HG03097 (cell line): ENCODE measurements around the gene CLINT1.
A peak's percentile ranks its signal among the peaks of the same experiment; 100 is the strongest.

ENCODE experiments used
- ATAC-seq: cut with Tn5 transposase; IDR thresholded peaks from one replicate; pipeline ENCODE4 v1.9.1; 2021; ENCODE audit not compliant: unreplicated experiment, low FRiP score

The CLINT1 gene

GRCh38 chr5:157766442-157766841 lies 92.5 kb downstream of the CLINT1 start:
- ATAC-seq, result no peak

GRCh38 chr5:157764531-157764930 lies 94.4 kb downstream of the CLINT1 start:
- ATAC-seq, result no peak

DNA sequence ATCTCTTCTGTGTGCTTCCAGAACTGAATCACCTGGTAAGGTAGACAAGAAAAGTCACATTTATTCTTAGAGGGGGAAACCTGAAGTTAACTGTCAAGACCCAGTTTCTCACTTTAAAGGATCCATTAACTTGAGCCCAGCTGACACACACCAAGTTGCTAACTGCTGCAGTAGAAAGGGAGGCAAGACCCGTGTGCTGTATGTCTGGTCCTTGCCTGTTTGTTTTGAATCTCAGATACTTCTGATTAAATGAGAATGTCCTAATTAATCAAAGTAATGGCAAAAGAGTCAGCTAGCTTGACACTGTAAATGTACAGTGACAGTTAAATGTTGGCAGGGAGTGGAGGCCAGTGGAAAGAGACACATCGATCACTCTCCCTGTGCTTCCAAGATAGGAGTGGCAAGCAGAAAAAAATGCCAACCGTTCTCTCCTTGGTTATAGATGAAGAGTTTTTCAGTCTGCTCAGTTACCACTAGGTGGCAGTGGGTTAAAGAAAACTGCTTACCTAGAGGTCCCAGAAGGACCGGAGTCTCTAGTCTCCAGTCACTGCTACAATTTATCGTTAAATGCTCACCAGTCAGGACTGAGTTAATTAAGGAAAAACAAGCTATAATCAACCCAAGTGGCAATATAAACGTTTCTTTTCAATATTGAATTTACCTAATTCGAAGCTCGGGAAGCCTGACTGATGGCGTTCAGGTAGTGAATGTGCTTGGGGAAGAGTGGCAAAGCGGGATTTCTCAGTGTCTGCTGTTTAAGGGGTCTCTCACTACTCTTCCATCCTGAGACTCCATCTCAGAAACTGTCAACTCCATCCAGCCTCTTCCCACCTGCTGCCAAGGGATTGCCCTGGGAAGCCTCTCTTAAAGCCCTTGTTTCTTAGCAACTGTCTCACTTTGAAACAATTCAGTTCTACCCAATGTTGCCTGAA lies 97.0 kb downstream of the CLINT1 start:
- ATAC-seq, result peak; percentile 57

DNA sequence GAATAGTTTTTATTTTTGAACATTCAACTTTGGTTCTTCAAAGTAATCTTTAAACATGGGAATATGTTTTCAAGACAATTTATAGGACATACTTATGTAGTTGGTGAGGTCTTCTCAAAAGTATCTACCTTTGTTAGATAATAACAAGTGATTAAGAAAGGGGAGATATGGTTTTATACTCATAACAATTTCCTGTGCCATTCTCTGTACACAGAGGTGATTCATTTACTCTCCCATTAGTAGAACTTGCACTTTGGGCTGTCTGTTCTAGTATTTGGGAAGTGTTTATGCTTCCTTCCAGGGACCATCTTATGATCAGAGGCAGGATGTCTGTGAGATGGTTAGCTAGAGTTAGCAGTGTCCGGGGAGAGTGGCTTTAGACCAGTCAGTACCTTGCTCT lies 100.2 kb downstream of the CLINT1 start:
- ATAC-seq, result no peak

DNA sequence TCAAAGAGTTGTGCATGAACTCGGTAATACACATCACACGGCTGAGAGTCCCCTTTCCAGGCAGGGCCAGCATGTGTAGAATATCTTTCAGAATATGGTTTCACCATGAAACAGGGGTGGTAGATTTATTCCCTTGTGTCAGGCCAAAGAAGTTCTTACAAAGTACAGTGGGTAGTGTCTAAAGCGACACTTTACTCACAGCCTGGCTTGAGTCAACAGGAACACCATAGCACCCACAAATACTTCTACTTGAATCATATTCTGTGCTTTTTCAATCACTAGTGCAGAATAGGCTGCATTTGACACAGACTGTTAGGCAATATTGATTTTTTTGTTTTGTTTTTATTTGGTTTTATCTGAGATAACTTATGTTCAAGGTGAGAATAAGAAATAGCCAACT lies 102.8 kb downstream of the CLINT1 start:
- ATAC-seq, result no peak

DNA sequence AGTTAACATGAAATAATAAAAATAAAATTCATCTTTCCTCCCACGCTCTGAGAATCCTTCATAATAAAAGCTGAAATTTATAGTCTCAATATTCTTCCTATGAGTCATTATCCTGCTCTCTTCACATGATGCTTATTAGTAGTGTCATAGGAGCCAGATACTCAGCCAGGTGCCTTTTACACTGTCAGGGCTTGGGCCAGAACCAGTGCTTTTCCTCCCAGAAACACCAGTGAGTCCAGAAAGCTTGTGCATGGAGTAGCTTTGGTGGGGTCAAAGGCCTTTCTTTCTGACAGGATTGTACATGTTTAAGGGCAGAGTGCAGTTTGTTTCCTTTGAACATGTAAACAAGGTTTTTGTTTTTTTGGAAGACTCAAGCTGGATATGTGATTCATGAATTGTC lies 108.6 kb downstream of the CLINT1 start:
- ATAC-seq, result no peak

DNA sequence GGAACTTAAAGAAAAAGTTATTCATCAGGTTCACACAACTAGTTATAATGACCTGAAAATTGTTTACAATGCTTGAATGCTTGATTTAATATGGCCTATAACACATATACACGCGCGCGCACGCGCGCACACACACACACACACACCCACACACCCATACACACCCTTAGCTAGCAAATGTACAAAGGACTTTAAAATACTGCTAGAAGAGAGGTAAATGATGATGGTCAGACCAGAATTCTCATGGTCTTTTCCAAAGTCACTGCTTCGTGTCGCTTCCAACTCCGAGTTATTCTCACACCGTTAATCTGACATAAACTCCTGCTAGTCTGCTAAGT lies 109.5 kb downstream of the CLINT1 start:
- no peak for ATAC-seq

GRCh38 chr5:157748760-157749461 lies 110.0 kb downstream of the CLINT1 start:
- no peak for ATAC-seq

- no peak for ATAC-seq
These were observed 110.9 kb downstream of the CLINT1 start for GRCh38 chr5:157747766-157748700.

DNA sequence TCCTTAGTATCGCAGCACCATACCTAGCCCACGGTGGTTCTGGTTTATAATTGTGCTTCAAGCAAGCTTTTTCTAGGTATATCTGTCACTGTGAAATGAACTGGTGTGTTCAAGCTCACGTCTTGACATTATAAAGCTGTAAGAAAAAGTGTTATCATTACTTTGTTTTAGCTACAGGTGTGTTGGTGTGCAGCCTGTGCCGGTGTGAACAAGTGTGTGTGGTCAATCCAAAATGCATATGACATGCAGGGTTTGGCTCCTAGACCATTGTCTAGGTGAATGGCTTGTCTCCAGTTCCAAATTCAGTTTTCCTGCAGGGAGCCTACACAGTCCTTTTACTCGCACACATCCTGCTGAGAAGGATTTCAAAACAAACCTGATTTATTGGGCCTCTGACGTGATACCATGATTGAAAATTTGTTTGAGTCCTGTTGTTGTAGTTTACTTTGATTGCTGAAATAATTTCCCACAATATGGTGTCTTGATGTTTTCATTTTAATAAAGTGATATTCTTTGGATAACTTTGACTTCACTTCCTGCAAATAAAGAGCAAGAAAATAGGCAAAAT lies 111.7 kb downstream of the CLINT1 start:
- no peak for ATAC-seq

DNA sequence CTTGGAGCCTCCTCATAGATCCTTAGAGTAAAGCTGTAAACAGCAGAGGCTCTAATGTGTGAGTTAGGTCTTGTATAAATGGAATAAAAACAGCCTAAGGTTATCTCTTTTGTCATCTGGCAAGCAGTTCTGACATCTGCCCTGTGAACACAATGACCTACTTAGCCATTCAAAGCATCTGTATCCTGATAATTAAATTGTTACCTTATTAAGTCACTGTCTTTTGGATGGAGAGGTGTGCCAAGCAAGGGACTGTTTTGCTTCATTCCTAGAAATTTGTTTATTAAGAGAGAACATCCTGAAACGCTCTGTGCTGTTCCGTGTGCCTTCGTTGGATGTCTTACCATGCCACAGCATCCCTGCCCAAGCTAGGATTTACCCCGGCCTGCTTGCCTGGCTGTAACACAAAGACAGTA lies 113.9 kb downstream of the CLINT1 start:
- ATAC-seq, result no peak

GRCh38 chr5:157744051-157745011 lies 114.6 kb downstream of the CLINT1 start:
- ATAC-seq, result peak; percentile 29

- ATAC-seq, result peak; percentile 92
These were observed 115.5 kb downstream of the CLINT1 start, which contains the start of gene LSM11 for GRCh38 chr5:157743163-157744050. Gene LSM11 (plus strand): TSS chr5:157743712. CDS start chr5:157743751, 39 bp downstream.

DNA sequence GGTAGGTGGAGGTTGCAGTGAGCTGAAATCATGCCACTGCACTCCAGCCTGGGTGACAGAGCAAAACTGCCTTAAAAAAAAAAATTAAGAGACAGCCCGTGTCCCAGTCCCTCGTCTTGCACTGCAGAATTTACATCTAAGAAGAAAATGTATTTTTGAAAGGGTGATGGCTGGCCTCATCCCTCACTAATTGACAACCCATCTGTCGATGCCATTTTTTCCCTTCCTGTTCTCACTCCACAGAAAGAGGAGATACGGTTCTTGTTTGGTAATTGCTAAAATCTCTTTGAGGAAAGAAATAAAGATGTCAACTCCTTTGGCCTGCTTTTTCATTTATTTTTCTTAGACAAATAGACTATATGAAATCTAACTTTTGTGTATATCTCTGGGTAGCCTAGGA lies 117.8 kb downstream of the CLINT1 start:
- no peak for ATAC-seq

- ATAC-seq, result no peak
These were observed 118.7 kb downstream of the CLINT1 start for GRCh38 chr5:157740229-157740610.

GRCh38 chr5:157739388-157740228 lies 119.3 kb downstream of the CLINT1 start:
- no peak for ATAC-seq

DNA sequence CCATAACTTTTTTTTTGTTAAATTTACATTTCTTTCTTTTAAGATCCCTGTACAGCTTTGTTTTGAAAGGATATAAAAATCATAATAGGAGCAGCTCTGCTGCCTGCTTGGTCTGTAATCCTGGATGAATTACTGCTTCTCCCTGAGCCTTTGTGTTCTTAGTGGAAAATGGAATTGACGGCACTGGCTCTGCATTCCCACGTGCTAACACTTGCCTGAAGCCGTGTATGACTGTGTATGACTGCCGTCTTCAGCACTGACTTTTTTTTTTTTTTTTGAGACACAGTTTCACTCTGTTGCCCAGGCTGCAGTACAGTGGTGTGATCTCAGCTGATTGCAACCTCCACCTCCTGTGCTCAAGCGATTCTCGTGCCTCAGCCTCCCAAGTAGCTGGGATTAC lies 123.0 kb downstream of the CLINT1 start:
- no peak for ATAC-seq
